GM19043 (cell line): ENCODE data around the gene BRSK2.

Source experiments
- ATAC-seq: cut with Tn5 transposase; IDR thresholded peaks from one replicate; pipeline ENCODE4 v1.9.1; 2021; ENCODE audit warnings: low read depth; ENCODE audit not compliant: unreplicated experiment

Gene BRSK2

GRCh38 chr11:1394936-1395772 lies 5.4 kb downstream of the BRSK2 start:
- ATAC-seq: no peak

GRCh38 chr11:1395773-1396374 lies 6.1 kb downstream of the BRSK2 start:
- no peak for ATAC-seq

- no peak for ATAC-seq
Observed at GRCh38 chr11:1396375-1396841, 6.7 kb downstream of the BRSK2 start.

- ATAC-seq: no peak
Observed at GRCh38 chr11:1397146-1397861, 7.6 kb downstream of the BRSK2 start.

GRCh38 chr11:1397862-1398527 lies 8.3 kb downstream of the BRSK2 start:
- ATAC-seq: no peak

- no peak for ATAC-seq
Observed at GRCh38 chr11:1398528-1399235, 8.9 kb downstream of the BRSK2 start.

- ATAC-seq: no peak
Observed at GRCh38 chr11:1399386-1400316, 9.9 kb downstream of the BRSK2 start.

- no peak for ATAC-seq
Observed at GRCh38 chr11:1400317-1401170, 10.8 kb downstream of the BRSK2 start.

- no peak for ATAC-seq
Observed at GRCh38 chr11:1401171-1401445, 11.4 kb downstream of the BRSK2 start.

GRCh38 chr11:1401656-1402221 lies 12.0 kb downstream of the BRSK2 start:
- ATAC-seq: no peak

GRCh38 chr11:1402355-1403077 lies 12.8 kb downstream of the BRSK2 start:
- ATAC-seq: no peak

- no peak for ATAC-seq
Observed at GRCh38 chr11:1403078-1403620, 13.4 kb downstream of the BRSK2 start.

GRCh38 chr11:1403721-1404460 lies 14.2 kb downstream of the BRSK2 start:
- ATAC-seq: no peak

GRCh38 chr11:1404461-1405185 lies 14.9 kb downstream of the BRSK2 start:
- no peak for ATAC-seq

- no peak for ATAC-seq
Observed at GRCh38 chr11:1405186-1406020, 15.7 kb downstream of the BRSK2 start.
